DMS114 treated with DMSO at 0.1 percent for 48 hours (cell line): Measurements from ENCODE around the gene SLC25A15.
"Not testable (repeated sequence)": the region's sequence is repeated elsewhere in the genome, so short reads cannot be mapped to it uniquely, and the experiment has no call there.

ENCODE experiments used
- DNase-seq: peaks from one replicate; lab custom pipeline; 2025; ENCODE audit not compliant: unreplicated experiment; lab: John Stamatoyannopoulos, UW

Gene SLC25A15

DNA sequence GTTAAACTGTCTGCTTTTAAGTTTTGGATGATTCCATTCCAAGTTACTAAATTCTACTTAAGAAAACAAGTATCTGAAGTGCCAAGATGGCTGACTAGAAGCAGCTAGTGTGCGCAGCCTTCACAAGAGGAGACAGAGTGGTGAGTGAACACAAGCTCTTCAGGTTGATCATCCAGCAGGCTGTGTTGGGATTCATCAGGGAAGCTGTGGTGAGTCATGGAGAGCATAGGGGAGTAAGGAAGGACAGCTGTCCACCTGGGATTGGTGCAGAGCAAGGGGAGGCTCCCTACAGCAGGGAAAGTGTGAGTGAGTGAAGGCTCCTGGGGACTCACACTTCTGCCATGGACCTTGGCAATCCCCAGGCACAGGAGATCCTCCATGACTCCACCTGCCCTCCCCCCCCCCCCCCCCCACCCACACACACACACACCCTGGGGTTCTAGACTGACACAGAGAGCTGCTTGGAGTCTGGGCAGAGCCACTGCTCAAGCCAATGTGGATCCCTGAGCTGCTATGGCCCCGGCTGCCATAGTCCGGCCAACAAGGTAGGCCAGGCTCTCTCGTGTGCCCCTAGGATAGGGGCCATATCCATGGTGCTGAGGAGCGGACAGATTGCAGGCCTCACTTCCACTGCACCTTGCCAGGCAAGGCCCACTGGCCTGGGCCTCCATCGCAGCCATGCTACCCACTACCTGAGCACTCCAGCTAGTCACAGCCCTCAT lies 23.5 kb downstream of the SLC25A15 start:
- no peak for DNase-seq

DNA sequence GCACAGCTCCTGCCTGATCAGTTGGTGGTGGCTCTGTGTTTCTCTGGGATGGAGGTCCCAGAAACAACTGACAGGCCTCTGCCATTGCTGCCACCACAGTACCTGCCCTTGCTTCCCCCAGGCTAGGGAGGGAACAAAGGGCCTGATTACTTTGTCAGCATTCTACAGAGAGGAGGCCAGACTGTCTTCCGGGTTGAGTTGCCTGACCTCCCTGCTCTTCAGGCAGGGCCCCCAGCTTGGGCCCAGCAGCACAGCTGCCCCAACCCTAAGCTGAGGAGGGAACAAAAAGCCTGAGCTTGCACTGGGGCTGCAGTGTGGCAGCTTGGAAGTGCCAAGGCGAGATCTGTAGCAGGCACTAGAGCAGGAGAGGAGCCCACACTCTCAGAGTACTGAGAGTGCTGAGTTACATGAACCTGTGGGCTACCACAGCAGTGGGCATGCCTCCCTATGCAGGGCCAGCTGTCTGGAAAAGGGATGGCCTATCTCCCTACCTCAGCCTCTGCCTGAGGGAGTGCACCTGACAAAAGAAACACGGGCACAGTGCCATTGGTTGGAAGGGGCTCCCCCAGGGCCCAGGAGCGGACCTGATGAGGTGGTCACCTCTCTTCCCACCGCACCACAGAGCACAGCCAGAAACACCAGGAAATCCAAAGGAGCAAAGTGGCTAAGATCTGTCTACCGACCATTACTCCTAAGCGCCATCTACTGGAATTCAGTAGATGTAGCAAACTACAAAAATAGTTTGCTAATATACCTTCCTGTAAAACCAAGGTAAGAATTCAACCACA lies 24.4 kb downstream of the SLC25A15 start:
- no peak for DNase-seq

DNA sequence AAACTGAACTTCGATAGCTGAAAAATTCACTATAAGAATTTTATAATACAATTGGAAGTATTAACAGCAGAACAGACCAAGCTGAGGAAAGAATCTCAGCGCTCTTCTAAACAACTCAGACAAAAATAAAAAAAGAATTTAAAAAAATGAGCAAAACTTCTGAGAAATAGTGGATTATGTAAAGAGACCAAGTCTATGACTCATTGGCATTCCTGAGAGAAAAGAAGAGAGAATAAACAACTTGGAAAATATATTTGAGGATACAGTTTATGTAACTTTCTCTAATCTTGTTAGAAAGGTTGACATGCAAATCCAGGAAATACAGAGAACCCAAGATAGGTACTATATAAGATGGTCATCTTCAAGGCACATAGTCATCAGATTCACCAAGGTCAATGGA lies 25.4 kb downstream of the SLC25A15 start:
- no peak for DNase-seq

DNA sequence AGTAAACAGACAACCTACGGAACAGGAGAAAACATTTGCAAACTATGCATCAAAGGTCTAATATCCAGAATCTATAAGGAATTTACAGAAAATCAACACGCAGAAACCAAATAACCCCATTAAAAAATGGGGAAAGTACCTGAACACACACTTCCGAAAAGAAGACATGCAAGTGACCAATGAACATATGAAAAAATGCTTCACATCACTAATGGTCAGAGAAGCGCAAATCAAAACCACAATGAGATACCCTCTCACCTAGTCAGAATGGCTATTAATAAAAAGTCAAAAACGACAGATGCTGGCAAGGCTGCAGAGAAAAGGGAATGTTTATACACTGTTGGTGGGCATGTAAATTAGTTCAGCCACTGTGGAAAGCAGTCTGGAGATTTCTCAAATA lies 29.5 kb downstream of the SLC25A15 start:
- DNase-seq, result no peak

DNA sequence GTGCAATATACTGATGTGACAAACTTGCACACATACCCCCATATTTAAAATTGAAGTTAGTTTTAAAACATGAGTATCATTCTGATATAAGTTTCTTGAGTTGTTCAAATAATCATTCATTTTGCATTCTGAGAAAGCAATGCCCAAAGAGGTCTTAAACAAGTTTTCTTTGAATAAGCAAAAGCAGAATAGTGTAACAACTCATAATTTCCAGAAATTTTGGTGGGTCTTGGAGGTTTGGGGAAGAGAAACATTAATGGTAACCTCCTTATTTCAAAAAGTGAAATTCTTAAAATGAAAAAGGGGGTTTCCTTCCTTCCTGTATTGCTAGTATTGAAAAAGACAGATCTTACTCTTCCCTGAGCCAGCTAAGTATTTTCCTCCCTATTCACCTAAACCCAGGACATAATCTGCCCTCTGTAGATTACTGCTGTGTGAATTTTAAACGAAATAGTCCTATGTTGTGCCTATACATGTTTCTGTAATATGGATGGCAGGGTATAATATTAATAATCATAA lies 30.4 kb downstream of the SLC25A15 start:
- DNase-seq, result no peak

DNA sequence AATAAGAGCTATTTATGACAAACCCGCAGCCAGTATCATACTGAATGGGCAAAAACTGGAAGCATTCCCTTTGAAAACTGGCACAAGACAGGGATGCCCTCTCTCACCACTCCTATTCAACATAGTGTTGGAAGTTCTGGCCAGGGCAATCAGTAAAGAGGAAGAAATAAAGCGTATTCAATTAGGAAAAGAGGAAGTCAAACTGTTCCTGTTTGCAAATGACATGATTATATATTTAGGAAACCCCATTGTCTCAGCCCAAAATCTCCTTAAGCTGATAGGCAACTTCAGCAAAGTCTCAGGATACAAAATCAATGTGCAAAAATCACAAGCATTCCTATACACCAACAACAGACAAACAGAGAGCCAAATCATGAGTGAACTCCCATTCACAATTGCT lies 50.3 kb downstream of the SLC25A15 start:
- DNase-seq, result not testable (repeated sequence)

DNA sequence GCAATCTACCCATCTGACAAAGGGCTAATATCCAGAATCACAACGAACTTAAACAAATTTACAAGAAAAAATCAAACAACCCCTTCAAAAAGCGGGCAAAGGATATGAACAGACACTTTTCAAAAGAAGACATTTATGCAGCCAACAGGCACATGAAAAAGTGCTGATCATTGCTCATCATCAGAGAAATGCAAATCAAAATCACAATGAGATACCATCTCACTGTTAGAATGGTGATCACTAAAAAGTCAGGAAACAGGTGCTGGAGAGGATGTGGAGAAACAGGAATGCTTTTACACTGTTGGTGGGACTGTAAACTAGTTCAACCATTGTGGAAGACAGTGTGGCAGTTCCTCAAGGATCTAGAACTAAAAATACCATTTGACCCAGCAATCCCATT lies 51.5 kb downstream of the SLC25A15 start:
- not testable (repeated sequence) for DNase-seq
